Measurements from ENCODE around the gene HSPA5.
A peak's percentile ranks its signal among the peaks of the same experiment; 100 is the strongest.
"Not testable (repeated sequence)": the region's sequence is repeated elsewhere in the genome, so short reads cannot be mapped to it uniquely, and the experiment has no call there.

Gene HSPA5

DNA sequence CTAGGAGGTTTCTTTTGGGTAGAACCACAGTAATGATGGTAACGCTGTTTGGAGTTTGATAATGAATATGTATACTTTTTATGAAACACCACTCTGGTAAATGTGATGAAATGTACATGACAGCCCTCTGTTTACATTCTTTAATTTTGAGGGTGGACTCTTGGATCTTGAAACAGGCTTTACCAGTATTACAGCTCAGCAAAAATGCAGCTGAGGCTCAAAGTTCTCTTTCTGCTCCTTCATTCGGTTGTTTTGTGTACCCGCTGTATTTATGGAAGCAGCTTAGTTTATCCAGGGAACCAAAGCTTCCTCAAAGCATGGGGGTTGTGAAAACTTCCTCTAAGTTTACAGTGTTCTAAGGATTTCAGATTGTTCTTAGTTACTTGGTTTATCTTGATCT is 31.6 kb upstream of the HSPA5 start:
- no peaks in the 10 kb centered on the region for H3K36me3 ChIP-seq (ENCODE audit: control insufficient read depth, insufficient read depth, low read length)
- DNase-seq (ENCODE audit: extremely low read depth, insufficient read length) = no peak

DNA sequence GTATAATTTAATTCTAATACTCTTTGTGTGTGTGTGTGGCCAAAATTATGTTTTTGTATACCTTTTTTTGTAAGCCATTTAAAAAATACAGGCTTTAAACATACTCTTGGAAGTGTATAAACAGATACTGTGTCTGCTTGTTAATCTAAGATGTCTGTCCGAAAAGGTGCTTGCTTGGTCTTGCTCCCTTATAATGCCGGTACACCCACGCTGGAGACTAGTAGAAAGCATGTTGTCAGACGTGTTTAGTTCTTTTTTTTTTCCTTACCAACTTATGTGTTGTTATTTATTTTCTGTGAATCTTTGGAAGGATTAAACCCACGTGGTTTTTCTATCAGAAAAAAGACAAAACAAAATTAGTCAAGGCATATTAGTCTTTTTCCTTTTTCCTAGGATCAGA is 29.9 kb upstream of the HSPA5 start:
- no peak for DNase-seq (ENCODE audit: extremely low read depth, insufficient read length)
- H3K27me3 ChIP-seq (replicated peaks; ENCODE audit: control insufficient read depth, insufficient read depth, low read length) = no peaks in the 10 kb centered on the region
- TF ChIP-seq, protein P1, sequence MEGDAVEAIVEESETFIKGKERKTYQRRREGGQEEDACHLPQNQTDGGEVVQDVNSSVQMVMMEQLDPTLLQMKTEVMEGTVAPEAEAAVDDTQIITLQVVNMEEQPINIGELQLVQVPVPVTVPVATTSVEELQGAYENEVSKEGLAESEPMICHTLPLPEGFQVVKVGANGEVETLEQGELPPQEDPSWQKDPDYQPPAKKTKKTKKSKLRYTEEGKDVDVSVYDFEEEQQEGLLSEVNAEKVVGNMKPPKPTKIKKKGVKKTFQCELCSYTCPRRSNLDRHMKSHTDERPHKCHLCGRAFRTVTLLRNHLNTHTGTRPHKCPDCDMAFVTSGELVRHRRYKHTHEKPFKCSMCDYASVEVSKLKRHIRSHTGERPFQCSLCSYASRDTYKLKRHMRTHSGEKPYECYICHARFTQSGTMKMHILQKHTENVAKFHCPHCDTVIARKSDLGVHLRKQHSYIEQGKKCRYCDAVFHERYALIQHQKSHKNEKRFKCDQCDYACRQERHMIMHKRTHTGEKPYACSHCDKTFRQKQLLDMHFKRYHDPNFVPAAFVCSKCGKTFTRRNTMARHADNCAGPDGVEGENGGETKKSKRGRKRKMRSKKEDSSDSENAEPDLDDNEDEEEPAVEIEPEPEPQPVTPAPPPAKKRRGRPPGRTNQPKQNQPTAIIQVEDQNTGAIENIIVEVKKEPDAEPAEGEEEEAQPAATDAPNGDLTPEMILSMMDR (IDR thresholded peaks at IDR 0.05; ENCODE audit: insufficient read depth, low read length, poor library complexity, severe bottlenecking) = no peak
- H3K4me3 ChIP-seq (replicated peaks; ENCODE audit: low read depth, low read length) = no peak overlapping the region
- no peaks in the 10 kb centered on the region for H3K36me3 ChIP-seq (ENCODE audit: control insufficient read depth, insufficient read depth, low read length)

More for the DNA sequence above, 31.6 kb upstream of the HSPA5 start:
- no peak overlapping the region for H3K4me3 ChIP-seq (replicated peaks; ENCODE audit: low read depth, low read length)
- no peaks in the 10 kb centered on the region for H3K27me3 ChIP-seq (replicated peaks; ENCODE audit: control insufficient read depth, insufficient read depth, low read length)
- TF ChIP-seq, protein P1 (IDR thresholded peaks at IDR 0.05; ENCODE audit: insufficient read depth, low read length, poor library complexity, severe bottlenecking) = no peak

DNA sequence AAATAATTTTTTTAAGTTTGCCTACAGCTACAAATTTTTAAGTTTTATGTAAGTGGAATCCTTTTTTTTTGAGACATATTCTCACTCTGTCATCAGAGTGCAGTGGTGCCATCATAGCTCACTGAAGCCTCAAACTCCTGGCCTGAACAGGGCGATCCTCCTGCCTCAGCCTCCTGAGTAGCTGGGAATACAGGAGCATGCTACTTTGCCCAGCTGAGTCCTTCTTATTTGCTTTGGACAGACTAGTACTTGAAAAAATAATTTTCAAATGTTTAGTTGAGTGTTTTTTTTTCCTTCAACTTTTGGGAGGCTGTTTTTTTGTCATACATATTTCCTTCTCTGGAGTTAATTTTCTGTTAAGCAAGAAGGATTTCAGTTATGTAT is 27.9 kb upstream of the HSPA5 start:
- Histone ChIP-seq H3K27me3 (replicated peaks; ENCODE audit: control insufficient read depth, insufficient read depth, low read length) (no peaks in the 10 kb centered on the region), H3K36me3 (ENCODE audit: control insufficient read depth, insufficient read depth, low read length) (no peaks in the 10 kb centered on the region), H3K4me3 (replicated peaks; ENCODE audit: low read depth, low read length) (no peak overlapping the region)
- TF ChIP-seq, protein P1 (IDR thresholded peaks at IDR 0.05; ENCODE audit: insufficient read depth, low read length, poor library complexity, severe bottlenecking) = no peak
- DNase-seq (ENCODE audit: extremely low read depth, insufficient read length) = no peak

DNA sequence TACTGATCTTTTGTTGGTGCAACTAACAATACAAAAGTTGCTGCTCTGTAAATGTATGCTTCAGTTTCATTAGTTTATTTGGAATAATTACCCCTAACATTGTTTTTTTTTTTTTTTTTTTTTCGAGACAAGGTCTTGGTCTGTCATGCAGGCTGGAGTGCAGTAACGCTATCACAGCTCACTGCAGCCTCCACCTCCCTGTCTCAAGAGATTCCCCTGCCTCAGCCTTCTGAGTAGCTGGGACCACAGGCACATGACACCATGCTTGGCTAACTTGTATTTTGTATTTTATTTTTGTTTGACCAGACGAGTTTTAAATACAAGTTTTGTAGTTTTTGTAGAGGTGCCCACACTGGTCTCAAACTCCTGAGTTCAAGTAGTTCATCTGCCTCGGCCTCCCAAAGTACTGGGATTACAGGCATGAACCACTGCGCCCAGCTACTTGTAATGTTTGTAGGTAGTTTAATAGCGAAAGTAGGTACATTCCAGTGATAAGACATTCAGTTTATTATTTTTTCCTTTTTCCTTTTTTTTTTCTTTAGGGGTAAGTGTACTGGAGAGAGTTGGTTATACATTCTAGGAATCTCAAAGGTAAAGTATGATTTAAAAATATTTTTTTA is 27.4 kb upstream of the HSPA5 start:
- H3K36me3 ChIP-seq (ENCODE audit: control insufficient read depth, insufficient read depth, low read length) = no peaks in the 10 kb centered on the region
- no peaks in the 10 kb centered on the region for H3K27me3 ChIP-seq (replicated peaks; ENCODE audit: control insufficient read depth, insufficient read depth, low read length)
- no peak overlapping the region for H3K4me3 ChIP-seq (replicated peaks; ENCODE audit: low read depth, low read length)
- TF ChIP-seq, protein P1 (IDR thresholded peaks at IDR 0.05; ENCODE audit: insufficient read depth, low read length, poor library complexity, severe bottlenecking) = no peak
- DNase-seq (ENCODE audit: extremely low read depth, insufficient read length) = no peak

DNA sequence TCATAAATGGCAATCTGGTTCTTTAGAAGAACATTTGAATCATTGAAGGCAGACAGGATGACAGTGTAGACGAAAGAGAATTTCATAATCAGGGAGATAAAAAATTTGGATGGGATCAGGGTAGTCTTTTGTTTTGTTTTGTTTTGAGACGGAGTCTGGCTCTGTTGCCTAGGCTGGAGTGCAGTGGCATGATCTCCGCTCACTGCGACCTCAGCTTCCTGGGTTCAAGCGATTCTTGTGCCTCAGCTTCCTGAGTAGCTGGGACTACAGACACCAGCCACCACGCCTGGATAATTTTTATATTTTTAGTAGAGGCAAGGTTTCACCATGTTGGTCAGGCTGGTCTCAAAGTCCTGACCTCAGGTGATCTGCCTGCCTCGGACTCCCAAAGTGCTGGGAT is 22.9 kb upstream of the HSPA5 start:
- not testable (repeated sequence) for DNase-seq (ENCODE audit: extremely low read depth, insufficient read length); H3K36me3 ChIP-seq (ENCODE audit: control insufficient read depth, insufficient read depth, low read length); H3K27me3 ChIP-seq (replicated peaks; ENCODE audit: control insufficient read depth, insufficient read depth, low read length)
- peak overlapping the region; percentile 34 for H3K4me3 ChIP-seq (replicated peaks; ENCODE audit: low read depth, low read length)

DNA sequence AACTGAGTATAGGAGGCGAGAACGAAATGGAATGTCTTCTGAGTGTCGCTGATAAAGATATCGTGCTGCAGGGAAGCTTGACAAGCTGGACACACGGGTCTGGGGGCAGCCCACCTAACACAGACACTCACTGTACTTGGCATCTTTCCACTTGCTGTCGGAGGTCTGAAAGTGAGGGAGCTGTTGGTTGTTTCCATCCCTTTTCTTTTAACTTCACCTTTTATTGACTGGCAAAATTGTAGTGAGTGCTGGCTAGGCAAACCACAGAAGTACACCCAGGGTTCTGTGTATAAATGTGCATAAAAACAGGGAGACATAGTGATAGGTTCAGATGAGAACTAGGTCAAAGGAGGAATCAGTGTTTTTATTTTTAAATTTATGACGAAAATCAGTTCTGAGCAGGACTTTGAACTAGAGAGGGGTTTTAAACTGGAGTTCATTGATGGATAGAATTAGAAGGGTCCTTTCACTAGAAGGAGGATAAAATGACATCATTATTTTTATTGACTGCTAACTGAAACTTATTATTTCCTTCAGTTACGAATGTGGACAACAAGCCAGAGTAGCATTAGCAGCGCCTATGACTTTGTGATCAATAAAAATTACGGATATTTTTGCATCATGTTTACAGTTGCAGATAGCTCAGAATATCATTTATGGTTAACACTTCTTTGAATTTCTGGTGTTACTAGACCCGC is 21.3 kb upstream of the HSPA5 start:
- DNase-seq (ENCODE audit: extremely low read depth, insufficient read length) = no peak
- TF ChIP-seq, protein P1 (IDR thresholded peaks at IDR 0.05; ENCODE audit: insufficient read depth, low read length, poor library complexity, severe bottlenecking) = no peak
- peak overlapping the region; percentile 98 for H3K4me3 ChIP-seq (replicated peaks; ENCODE audit: low read depth, low read length)
- no peaks in the 10 kb centered on the region for H3K27me3 ChIP-seq (replicated peaks; ENCODE audit: control insufficient read depth, insufficient read depth, low read length)
- H3K36me3 ChIP-seq (ENCODE audit: control insufficient read depth, insufficient read depth, low read length) = no peaks in the 10 kb centered on the region
